HCT116 (cell line): Measurements from ENCODE around the gene EBP. TPM values are rescaled to one million over a fixed set of nuclear protein-coding genes. Genes with fewer than 3 reads are reported as not detected.

Experiments used
- ATAC-seq: fragments of 200-7000 bp; cut with Tn5 transposase; 2 replicates; pipeline ENCODE4 v1.9.1; 2020; ENCODE audit warnings: mild to moderate bottlenecking, moderate library complexity
- BruUV-seq: library from RNA; stranded (reverse); fragments of 400-500 nt; replicated peaks from 2 replicates; lab custom pipeline; 2021; lab: Mats Ljungman, UMichigan
- CTCF ChIA-PET: fragments of 300-600 bp; sonication (Branson Sonifier 250); formaldehyde crosslinking; loops from one replicate; lab custom pipeline; 2021; ENCODE audit warnings: antibody characterized with exemption; lab: Charles Lee
- POLR2A ChIA-PET: fragments of 300-600, 350-600 bp; sonication (Branson Sonifier 250); formaldehyde crosslinking; loops from one replicate; lab custom pipeline; 2021; ENCODE audit warnings: antibody characterized with exemption; lab: Charles Lee
- RAD21 ChIA-PET, 2 experiments: fragments of 300-600 bp; sonication (Branson Sonifier 250); formaldehyde crosslinking; loops; one replicate each; lab custom pipeline; 2023; ENCODE audit warnings: low total read pairs in 2 of 2; ENCODE audit not compliant: uncharacterized antibody in 2 of 2, unreplicated experiment in 2 of 2, low non-redundant PET in 1 of 2; lab: Charles Lee
- DNase-seq: peaks from one replicate; pipeline ENCODE4 v3.0.0-alpha.2; 2010; ENCODE audit warnings: low read depth, low spot score
- H2AFZ ChIP-seq: fragments of 200-600 bp; shearing (Covaris generic), sonication (generic); 2 replicates; pipeline ENCODE4 v1.6.1; 2017; ENCODE audit warnings: low read depth, mixed run types, mixed read lengths, antibody characterized with exemption, low read length; ENCODE audit not compliant: poor library complexity, severe bottlenecking
- H3K27ac ChIP-seq: 2 replicates; pipeline ENCODE4 v1.5.1; 2012; ENCODE audit warnings: low read depth, low read length
- H3K27me3 ChIP-seq: fragments of 200-600 bp; sonication (generic); 2 replicates; pipeline ENCODE4 v1.6.1; 2016; ENCODE audit warnings: mixed run types, low read length, mixed read lengths; ENCODE audit not compliant: insufficient read depth
- H3K36me3 ChIP-seq, 2 experiments: fragments of 200-500 bp in 1 of 2; fragments of 200-600 bp in 1 of 2; sonication (Bioruptor generic) in 1 of 2; sonication (generic) in 1 of 2; 2 replicates each; pipeline versions ENCODE4 v1.5.1 to v1.6.1; 2014 to 2016; ENCODE audit warnings: low read length in 2 of 2, inconsistent platforms in 1 of 2, mixed read lengths in 1 of 2, mixed run types in 1 of 2; ENCODE audit not compliant: insufficient read depth in 2 of 2, control insufficient read depth in 1 of 2
- H3K4me1 ChIP-seq, 2 experiments: fragments of 200-600 bp in 1 of 2; sonication (generic) in 1 of 2; 2 replicates each; pipeline versions ENCODE4 v1.5.1 to v1.6.1; 2012 to 2017; ENCODE audit warnings: low read length in 2 of 2, inconsistent platforms in 1 of 2, mild to moderate bottlenecking in 1 of 2, mixed read lengths in 1 of 2, mixed run types in 1 of 2, moderate library complexity in 1 of 2; ENCODE audit not compliant: insufficient read depth in 2 of 2, control insufficient read depth in 1 of 2
- H3K4me2 ChIP-seq: fragments of 200-600 bp; sonication (generic); 2 replicates; pipeline ENCODE4 v1.6.1; 2017; ENCODE audit warnings: mixed run types, low read length, mixed read lengths
- H3K4me3 ChIP-seq, 2 experiments: fragments of 200-600 bp in 1 of 2; sonication (generic) in 1 of 2; replicated peaks in 1 of 2; 2 replicates each; pipeline ENCODE4 v1.5.1; 2011 to 2016; ENCODE audit warnings: low read length in 2 of 2, control low read depth in 1 of 2, low read depth in 1 of 2, mild to moderate bottlenecking in 1 of 2, mixed read lengths in 1 of 2, mixed run types in 1 of 2
- H3K79me2 ChIP-seq: fragments of 200-600 bp; sonication (generic); 2 replicates; pipeline ENCODE4 v1.6.1; 2017; ENCODE audit warnings: mild to moderate bottlenecking, mixed run types, low read length, moderate library complexity, mixed read lengths; ENCODE audit not compliant: insufficient read depth
- H3K9ac ChIP-seq: fragments of 200-600 bp; sonication (generic); 2 replicates; pipeline ENCODE4 v1.6.1; 2016; ENCODE audit warnings: low read length, mixed read lengths
- H3K9me2 ChIP-seq: fragments of 200-600 bp; sonication (generic), shearing (Covaris generic); 2 replicates; pipeline ENCODE4 v1.6.1; 2017; ENCODE audit warnings: mixed run types, mild to moderate bottlenecking, moderate library complexity; ENCODE audit not compliant: insufficient read depth
- H3K9me3 ChIP-seq, 2 experiments: fragments of 200-500 bp in 1 of 2; fragments of 200-600 bp in 1 of 2; sonication (Bioruptor generic) in 1 of 2; sonication (generic) in 1 of 2; 2 replicates each; pipeline ENCODE4 v1.6.1; 2014 to 2017; ENCODE audit warnings: low read length in 2 of 2, mixed read lengths in 2 of 2, inconsistent platforms in 1 of 2, low read depth in 1 of 2, mild to moderate bottlenecking in 1 of 2, mixed run types in 1 of 2, moderate library complexity in 1 of 2; ENCODE audit not compliant: control insufficient read depth in 1 of 2, insufficient read depth in 1 of 2
- H4K20me1 ChIP-seq: fragments of 200-600 bp; sonication (generic), shearing (Covaris generic); 2 replicates; pipeline ENCODE4 v1.6.1; 2017; ENCODE audit warnings: mixed run types, mild to moderate bottlenecking, moderate library complexity; ENCODE audit not compliant: insufficient read depth
- CEBPB ChIP-seq: IDR thresholded peaks from 2 replicates; pipeline ENCODE4 v1.6.1; 2012; ENCODE audit warnings: low read depth
- EZH2phosphoT487 ChIP-seq: fragments of 200-600 bp; IDR thresholded peaks from 2 replicates; pipeline ENCODE4 v1.6.1; 2018; ENCODE audit warnings: antibody characterized with exemption, borderline replicate concordance
- JUND ChIP-seq: IDR thresholded peaks from 2 replicates; pipeline ENCODE4 v1.6.1; 2012
- POLR2A ChIP-seq: IDR thresholded peaks from 2 replicates; pipeline ENCODE4 v1.7.0; 2011; ENCODE audit warnings: borderline replicate concordance; ENCODE audit not compliant: insufficient read depth, insufficient read length; ENCODE audit errors: extremely low read depth
- POLR2AphosphoS5 ChIP-seq: IDR thresholded peaks from 2 replicates; pipeline ENCODE4 v1.6.1; 2011; ENCODE audit warnings: mild to moderate bottlenecking, low read depth, low read length, moderate library complexity
- RAD21 ChIP-seq: IDR thresholded peaks from 2 replicates; pipeline ENCODE4 v1.6.1; 2012; ENCODE audit warnings: low read depth, mild to moderate bottlenecking
- SRF ChIP-seq: IDR thresholded peaks from 2 replicates; pipeline ENCODE4 v1.6.1; 2012; ENCODE audit warnings: low read depth
- ZFX ChIP-seq: fragments of 450-650 bp; IDR thresholded peaks from 2 replicates; pipeline ENCODE4 v1.6.1; 2017
- intact Hi-C: fragments of 100-400 bp; cut with micrococcal nuclease; formaldehyde crosslinking; loops from 2 replicates; pipeline ENCODE4 v1.10.0; 2022
- total RNA-seq: library from RNA; stranded (reverse); gene quantifications from one replicate; pipeline ENCODE4 v1.2.1, GENCODE V29; 2021; ENCODE audit not compliant: unreplicated experiment

EBP gene
- total RNA-seq, 1 experiment from 2014 or later = 93.8 TPM

DNA sequence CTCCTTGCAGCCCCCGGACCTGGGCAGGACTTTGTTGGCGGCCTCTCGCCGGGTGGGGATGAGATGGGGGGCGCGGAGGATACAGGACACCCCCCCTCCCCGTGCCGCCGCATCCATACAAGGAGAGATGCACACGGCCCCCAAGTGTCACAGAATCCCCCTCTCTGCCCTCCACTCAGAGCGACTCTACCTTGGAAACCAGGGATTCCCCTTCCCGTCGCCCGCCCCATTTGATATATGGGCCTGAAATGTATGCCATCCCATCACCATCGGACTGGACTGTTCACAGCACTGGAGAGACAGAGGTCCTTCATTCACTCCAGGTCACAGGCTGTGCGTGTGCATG, 12.4 kb upstream of the EBP start:
- ChIA-PET POLR2A (no interaction called here), RAD21 (no interaction called here)
- TSS peak; percentile 58 for BruUV-seq
- Histone ChIP-seq H3K79me2 (no peaks in the 10 kb centered on the region), H3K9me2 (no peaks in the 10 kb centered on the region), H3K9ac (peak overlapping the region; percentile 73)
- no peak for TF ChIP-seq SRF
- 0 out of 2 replicates have a peak, but pooled peaks have one; percentile 23 for TF ChIP-seq ZFX
- no peak for TF ChIP-seq JUND
- TF ChIP-seq EZH2phosphoT487 = no peak
- no peak for TF ChIP-seq POLR2A
- TF ChIP-seq POLR2AphosphoS5 = no peak
- TF ChIP-seq, all 23 proteins: peak for 1
- Histone ChIP-seq H2AFZ (no peak overlapping the region), H4K20me1 (no peaks in the 10 kb centered on the region), H3K4me3 (peak overlapping the region; percentile 51 to 68), H3K36me3 (no peaks in the 10 kb centered on the region), H3K9me3 (no peaks in the 10 kb centered on the region), H3K4me1 (peaks cover 6 to 18% of the 10 kb centered on the region in 2 experiments; a peak in 3 of 4 replicates), H3K27ac (peak overlapping the region; percentile 78; the same call in 1 of the 2 replicates), H3K4me2 (peak overlapping the region; percentile 78), H3K27me3 (no peaks in the 10 kb centered on the region)
- ATAC-seq (peak; percentile 7; the same call in 1 of the 2 replicates), DNase-seq (no peak)
- intact Hi-C loops = loop anchor here (2.0 kb wide), 1 partner anchor 34 kb away; no protein-coding TSS in a partner anchor
- CTCF ChIA-PET = no interaction called here

DNA sequence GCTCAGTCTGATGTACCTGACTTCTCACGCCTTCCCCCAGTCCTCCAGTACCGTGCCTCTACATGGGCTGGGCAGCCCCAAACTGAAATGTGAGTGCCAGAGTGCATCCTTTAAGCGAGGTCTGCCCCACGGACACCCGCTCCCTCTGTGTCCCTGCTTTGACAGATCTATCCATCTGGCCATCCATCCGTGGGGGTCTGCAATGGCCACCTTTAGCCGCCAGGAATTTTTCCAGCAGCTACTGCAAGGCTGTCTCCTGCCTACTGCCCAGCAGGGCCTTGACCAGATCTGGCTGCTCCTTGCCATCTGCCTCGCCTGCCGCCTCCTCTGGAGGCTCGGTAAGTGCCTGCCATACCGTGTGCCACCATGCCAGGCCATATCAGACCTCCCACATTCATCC, 12.0 kb upstream of the EBP start:
- Histone ChIP-seq H3K9me2 (no peaks in the 10 kb centered on the region), H4K20me1 (no peaks in the 10 kb centered on the region), H3K36me3 (no peaks in the 10 kb centered on the region), H3K4me1 (peaks cover 6 to 18% of the 10 kb centered on the region in 2 experiments; a peak in 3 of 4 replicates), H3K4me3 (peak overlapping the region; percentile 51 to 68), H3K4me2 (peak overlapping the region; percentile 78), H3K9ac (peak overlapping the region; percentile 73), H3K79me2 (no peaks in the 10 kb centered on the region), H2AFZ (no peak overlapping the region), H3K27ac (no peak overlapping the region), H3K9me3 (no peaks in the 10 kb centered on the region), H3K27me3 (no peaks in the 10 kb centered on the region)
- TF ChIP-seq RAD21 = no peak
- no peak for TF ChIP-seq CEBPB
- DNase-seq (no peak), ATAC-seq (no peak)
- RAD21 ChIA-PET = no interaction called here
- CTCF ChIA-PET = no interaction called here
- BruUV-seq = no TSS peak
- POLR2A ChIA-PET = no interaction called here
- intact Hi-C loops = loop anchor here (2.0 kb wide), 1 partner anchor 35 kb away; no protein-coding TSS in a partner anchor
